ENCODE data around the gene ROMO1.

Gene ROMO1

DNA sequence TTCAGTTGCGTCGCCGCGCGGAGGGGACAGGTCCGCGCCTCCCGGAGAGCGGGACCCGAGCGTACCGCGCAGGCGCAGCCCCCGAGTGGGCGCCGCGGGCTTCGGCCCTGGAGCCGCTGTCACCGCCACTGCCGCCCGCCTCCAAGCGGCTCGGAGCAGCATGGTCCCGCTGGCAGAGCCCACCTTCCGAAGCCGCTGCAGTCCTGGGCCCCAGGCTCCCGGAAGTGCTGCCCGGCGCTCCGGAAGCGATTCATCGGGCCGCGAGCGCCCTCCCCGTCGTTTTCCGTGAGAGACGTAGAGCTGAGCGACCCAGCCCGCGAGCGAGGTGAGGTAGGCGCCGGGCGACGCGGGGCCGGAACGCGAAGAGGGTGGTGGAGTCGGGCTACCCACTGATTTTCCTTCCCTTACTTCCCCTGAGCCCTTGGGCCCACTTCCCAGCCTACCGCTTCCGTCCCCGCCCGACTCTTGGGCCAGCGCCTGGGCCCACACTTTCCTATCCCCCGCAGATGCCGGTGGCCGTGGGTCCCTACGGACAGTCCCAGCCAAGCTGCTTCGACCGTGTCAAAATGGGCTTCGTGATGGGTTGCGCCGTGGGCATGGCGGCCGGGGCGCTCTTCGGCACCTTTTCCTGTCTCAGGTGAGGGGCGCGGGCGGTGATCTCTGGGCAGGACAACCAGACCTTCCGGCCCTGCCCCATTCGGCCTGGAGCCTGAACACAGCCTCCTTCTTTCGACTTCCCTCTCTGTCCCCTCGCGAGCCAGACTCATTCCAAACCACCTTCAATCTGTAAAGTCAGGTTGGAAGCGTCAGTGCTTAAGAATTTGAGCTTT, at the start of gene ROMO1, which contains the start of gene NFS1:
Gene ROMO1, plus strand, starts transcription at position 279 of the 830 bp plus-strand sequence. Its CDS starts 228 bp downstream, at position 507.
Gene NFS1, minus strand, starts transcription at position 226 of the 830 bp plus-strand sequence. Its CDS starts 64 bp downstream, at position 162.
- peak; percentile 78 to 84 (median 80) for DNase-seq (ENCODE audit: low read depth in 3 of 3)

DNA sequence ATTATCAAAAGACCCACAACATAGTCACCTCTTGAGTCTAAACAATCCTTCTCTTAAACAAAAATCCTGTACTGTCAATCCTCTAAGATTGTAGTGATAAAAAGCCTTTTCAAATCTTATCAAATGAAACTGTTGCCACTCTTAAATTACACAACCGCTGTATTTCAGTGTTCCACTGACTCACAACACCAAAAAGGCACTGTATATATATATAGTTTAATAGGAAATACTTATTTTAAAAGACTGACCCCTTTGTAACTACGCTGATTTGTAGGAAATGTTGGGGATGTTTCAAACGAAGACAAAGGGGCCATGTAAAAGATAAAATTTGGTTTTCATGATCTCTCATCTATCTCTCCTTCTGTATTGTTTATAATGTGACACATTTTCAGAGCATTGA, 48.6 kb upstream of the ROMO1 start:
- no peak for DNase-seq (ENCODE audit: low read depth in 3 of 3)

DNA sequence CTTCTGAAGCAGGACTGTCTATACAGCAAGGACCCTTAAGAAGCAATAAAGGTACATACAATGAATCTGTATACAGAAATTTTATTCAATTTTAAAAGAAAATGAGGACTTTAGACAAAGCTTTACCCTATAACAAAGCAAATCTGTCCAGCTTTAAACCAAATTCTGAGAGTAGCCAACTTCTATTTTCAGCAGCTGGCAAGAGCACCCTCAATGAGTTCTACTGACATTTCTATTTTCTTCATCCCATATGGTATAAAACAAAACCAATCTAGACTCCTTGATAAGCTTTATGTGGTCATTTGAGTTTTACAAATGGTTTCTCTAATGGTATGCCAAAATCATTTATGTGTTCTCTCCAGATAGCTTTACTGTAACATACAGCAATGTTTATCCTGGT, 47.2 kb upstream of the ROMO1 start:
- DNase-seq (ENCODE audit: low read depth in 3 of 3), result no peak

DNA sequence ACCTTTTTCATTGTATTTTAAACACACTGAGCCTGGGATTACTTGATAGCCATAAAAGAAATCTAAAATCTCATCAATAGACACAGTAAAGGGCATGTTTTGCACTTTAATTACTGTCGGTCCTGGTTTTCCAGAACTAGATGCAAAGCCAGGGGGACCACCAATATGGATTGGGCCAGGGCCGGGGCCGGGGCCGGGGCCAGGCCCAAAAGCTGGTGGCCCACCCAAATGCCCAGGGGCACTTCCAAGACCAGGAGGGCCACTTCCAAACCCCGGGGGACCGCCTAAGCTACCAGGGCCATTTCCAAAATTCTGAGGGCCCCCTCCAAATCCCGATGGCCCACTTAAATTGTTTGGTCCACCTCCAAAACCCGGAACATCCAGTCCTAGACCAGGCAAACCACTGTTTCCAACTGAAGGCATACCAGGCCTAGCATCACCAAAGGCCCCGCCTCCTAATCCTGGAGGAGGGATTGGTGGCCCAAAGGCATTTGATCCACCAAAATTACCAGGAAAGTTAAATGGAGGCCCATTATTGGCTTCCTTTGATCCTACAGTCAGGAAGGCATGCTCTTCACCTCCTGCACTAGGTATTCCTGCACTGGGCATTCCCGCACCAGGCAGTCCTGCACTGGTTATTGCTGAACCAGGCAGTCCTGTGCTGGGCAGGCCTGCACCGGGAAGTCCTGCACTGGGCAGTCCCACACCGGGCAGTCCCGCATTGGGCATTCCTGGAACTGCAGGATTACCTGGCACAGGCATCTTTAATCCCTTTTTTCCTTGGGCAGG, 46.4 kb upstream of the ROMO1 start:
- DNase-seq (ENCODE audit: low read depth in 3 of 3), result no peak

DNA sequence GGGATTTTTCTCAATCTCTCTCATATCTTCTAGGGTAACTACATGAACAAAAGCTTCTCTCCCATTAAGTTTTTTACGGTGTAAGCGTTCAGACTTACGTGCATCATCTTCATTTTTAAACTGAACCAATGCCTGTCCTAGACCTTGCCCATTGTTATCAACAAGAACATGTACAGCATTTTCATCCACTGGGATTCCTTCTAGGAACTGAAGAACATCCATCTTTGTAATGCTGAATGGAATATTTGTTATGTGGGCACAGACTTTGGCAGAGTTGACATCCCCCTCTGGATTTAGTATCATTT, 45.8 kb upstream of the ROMO1 start:
- no peak for DNase-seq (ENCODE audit: low read depth in 3 of 3)

DNA sequence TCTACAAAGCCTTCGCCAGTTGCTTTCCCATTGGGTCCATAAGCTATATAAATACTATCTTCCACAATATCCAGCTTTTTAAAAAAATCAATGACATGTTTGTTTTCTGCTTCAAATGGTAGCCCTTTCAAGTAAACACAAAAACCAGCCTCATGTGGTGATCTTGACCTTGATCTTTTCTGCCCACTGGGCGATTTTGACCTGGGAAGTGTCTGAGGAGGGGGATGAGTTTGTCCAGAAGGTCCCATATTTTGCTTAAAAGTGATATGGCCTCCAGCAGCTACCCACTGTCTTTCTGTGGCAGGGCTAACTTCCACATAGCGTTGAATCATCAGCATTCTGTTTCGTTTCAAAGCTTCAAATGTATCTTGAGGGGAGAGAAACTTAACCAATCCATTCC, 45.3 kb upstream of the ROMO1 start:
- DNase-seq (ENCODE audit: low read depth in 3 of 3), result no peak

DNA sequence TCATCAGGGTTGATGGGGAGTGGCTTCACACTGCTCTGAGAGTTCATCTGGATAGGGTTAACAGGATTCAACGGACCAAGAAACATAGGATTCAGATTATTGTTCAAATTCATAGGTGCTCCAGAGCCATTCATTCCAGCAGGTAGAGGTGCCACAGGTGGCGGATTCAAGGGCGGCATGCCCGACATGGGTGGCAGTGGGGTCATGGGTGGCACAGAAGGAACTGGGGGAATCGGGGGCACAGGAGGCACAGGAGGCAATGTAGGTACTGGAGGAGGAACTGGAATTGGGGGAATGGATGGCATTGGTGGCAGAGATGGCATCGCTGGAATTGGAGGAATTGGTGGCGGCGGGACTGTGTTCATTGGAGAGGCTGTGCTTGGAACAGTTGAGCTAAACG, 44.8 kb upstream of the ROMO1 start:
- DNase-seq (ENCODE audit: low read depth in 3 of 3), result no peak

DNA sequence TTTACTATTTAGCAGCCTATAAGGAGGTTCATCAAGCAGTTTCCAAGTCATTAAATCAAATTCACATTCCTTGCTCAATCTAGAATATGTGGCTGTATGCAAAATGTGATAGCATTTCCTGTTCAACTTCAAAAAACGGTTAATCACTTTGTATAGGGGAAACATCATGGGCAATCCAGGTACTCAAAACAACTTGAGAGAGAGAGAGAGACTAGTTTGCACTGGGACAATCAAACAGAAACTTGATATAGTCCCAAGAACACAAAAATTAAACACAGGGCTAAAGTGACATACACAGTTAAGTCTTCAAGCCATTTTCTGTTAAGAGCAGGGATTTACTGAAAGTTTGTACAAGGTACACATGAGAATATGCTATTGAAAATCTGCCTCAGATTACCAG, 41.9 kb upstream of the ROMO1 start:
- DNase-seq (ENCODE audit: low read depth in 3 of 3), result no peak

DNA sequence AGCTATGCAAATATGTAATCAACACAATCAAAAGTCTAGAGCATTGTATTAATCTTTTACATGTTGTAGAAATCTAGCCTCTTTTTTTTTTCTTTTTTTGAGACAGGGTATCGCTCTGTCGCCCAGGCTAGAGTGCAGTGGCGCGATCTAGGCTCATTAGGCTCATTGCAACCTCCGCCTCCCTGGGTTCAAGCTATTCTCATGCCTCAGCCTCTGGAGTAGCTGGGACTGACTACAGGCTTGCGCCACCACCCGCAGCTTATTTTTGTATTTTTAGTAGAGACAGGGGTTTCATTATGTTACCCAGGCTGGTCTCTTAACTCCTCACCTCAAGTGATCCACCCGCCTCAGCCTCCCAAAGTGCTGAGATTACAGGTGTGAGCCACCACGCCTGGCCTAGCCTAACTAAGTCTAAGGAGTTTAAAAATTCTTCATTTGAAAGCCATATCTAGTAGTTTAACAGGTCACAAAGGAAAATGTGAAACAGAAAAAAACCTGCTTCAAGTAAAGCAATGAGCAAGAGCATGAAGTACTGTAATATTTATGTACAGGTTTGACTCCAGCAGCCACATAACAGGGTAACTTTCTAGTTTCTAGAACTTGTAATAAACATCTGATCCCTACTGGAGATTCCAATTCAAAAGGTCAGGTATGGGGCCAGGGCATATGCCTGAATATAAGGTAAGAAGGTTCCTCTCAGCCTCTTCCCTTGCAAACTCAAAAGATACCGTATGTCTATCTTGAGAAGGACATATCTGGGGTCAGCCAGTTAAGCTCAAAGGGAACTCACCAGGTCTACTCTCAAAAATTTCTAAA, 38.9 kb upstream of the ROMO1 start:
- peak in 2 of 3 experiments; percentile 15 to 38 for DNase-seq (ENCODE audit: low read depth in 3 of 3)

DNA sequence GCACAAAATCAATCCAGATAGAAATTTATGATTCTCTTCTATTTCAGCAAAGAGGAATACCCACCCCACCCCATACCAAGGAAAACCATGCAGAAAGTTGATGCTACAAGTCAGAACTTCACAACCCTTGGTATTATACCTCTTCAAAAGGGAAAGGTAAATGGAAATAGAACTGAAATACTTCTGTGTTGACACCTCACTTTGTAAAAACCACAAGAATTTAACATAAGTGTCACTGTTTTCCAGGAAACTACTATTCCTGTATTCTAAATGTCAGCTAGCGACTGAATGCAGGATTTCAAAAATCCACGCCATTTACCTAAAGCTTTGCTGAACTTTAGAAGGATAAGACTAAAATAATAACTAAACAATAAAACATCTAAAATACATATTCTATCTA, 38.2 kb upstream of the ROMO1 start:
- DNase-seq (ENCODE audit: low read depth in 3 of 3), result no peak

DNA sequence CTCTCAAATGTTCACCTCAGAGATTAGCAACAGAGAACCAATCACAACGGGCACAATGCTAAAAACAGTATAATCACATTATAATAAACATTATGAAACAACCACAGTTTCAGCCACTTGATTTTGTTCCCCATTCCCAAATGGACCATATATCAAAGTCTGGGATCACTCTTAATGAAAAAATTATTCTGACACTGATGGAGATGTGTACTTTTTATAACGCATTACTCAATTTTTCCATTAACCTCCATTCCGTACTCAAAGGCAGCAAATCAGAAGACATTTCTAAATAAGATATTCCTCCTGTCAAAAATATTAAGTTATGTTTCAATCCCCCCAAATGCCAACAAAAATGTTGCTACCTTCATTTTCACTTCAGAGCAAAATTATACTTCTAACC, 37.3 kb upstream of the ROMO1 start:
- DNase-seq (ENCODE audit: low read depth in 3 of 3), result no peak

DNA sequence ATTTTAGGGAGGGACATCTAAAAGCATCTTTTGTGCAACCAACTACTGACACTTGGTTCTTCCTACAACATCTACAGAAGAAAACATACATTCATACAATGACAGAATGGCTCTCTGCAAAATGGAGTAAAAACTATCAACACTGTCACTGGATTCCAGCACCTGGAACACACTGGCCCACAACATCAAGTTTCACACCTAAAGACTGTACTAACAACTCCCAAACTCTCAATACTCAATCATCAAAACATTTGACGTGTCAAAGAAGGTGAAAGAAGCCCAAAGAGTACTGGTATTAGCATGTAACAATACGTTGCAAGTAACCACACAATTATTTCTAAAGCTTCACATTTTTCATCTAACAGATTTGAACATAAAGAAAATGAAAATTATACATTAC, 36.7 kb upstream of the ROMO1 start:
- no peak for DNase-seq (ENCODE audit: low read depth in 3 of 3)

DNA sequence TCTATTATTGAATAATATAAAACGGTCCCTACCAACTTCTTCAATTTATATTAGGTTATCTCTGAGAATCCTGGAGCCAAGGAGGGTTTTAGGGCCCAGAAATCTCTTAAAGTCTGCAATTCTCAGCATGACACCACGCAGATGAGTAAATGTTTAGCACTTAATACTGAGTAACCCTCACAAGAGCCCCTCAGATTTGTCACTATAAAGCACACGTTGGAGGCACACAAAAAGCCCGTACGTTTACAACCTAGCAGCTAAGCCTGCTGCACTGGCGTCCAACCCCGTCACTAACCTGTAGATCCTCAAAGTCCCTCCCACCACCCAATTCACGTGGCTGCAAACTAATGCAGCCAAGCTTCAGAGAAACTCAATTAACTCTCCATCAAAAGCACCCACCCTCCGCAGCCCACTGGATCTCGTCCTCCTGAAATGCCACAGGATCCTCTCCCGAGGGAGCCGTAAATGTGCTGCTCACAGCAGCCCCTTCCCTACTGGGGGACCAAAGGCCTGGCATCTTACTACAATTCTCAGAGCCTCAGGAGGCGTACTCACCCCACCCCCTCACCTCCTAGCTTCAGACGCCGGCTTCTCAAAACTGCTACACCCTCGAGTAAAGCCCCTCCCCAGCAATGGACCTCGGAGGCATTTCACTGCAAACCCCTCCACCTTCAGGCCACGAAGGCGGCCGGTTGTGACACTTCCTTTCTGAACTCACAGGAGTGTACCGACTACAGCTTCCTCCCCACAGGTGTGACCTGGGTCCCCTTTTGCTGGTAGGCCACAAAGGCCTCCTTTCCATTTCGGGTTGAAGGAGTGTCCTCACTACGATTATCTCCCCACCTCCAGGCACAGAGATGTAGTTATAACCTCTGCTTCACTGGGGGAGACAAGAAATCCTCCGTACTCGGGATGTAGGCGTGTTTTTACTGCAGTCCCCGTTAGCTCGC, 35.4 kb upstream of the ROMO1 start:
- peak; percentile 28 to 49 (median 32) for DNase-seq (ENCODE audit: low read depth in 3 of 3)

DNA sequence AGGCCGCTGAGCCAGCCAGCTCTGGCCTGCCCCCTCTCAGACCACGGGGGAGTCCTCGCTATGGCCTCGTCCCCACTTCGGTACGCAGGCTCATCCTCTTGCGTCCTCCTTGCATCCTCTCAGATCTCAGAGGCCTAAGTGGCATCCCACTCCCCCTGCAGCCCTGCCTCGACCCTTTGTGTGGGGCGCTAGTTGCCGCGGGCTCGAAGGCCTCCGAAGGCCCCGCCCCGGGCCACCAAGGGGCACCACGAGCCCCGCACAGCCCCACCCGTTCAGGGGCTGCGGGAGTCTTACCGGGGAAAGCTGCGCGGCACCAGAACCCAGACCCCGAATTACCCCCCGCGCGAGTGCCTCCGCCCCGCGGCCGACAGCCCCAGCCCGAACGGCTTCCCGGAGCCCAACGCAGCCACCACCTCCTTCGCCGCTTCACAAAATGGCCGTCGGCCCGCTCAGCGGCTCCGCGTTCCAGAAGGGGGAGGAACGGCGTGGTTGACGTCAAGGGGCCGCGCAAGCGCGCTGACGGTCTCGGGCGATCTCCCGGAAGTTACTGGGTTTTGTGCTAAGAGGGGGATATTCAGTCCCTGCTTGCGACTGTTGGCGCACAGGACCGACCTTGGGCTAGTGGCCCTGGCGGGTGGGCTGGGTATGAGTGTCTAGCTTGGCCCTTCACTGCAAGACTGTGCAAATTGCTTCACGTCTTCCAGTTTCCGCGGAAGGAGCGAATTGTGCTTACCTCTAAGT, 34.6 kb upstream of the ROMO1 start, which contains the start of the genes CPNE1 and RBM12:
Gene CPNE1, minus strand, starts transcription at position 435 of the 741 bp plus-strand sequence. CDS start 31,977 bp downstream, outside the sequence.
Gene RBM12, minus strand, starts transcription at position 435 of the 741 bp plus-strand sequence. CDS start 9,578 bp downstream, outside the sequence.
- peak; percentile 89 to 91 (median 91) for DNase-seq (ENCODE audit: low read depth in 3 of 3)

DNA sequence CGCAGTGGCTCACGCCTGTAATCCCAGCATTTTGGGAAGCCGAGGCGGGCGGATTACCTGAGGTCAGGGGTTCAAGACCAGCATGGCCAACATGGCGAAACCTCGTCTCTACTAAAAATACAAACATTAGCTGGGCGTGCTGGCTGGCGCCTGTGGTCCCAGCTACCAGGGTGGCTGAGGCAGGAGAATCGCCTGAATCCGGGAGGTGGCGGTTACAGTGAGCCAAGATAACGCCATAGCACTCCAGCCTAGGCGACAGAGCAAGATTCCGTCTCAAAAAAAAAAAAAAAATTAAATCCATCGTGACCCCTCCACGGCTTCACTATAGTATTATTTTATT, 33.3 kb upstream of the ROMO1 start:
- DNase-seq (ENCODE audit: low read depth in 3 of 3), result no peak

DNA sequence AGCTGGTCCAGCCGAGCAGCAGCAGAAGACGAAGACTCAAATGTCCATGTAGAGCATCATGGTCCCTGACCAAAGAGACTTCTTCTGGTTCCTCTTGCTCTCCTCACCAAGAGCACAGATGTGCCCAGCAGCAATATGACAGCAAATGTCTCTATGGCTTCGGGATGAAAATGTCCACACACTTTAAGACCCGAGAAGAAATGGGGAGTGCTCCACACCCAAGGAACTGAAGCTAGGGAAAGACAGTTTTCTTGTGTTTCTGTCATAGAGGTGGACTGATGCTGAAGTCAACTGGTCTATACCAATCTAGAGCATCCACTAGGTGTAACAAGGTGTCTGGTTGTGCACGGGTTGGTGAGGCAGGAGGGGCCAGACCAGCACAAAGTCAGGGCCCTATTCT, 30.0 kb upstream of the ROMO1 start:
- no peak for DNase-seq (ENCODE audit: low read depth in 3 of 3)

DNA sequence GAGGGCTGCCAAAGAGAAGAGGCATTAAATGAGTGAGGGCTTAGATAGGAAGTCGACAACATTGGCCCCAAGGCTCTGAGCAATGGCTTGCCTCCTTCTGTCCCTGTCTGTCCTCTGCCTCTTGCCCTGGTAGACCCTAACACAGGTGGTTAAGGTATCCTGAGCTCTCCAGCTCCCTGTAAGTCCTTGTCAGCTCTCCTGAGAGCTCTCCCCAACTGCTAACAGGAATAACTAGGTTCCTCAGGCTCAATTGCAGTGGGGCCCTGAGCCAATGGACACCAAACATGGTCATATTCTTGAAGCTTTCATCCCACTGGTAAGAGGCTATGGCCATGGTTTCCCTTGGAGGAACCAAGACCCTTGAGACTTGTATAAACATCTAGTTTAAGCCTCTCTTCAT, 29.5 kb upstream of the ROMO1 start:
- DNase-seq (ENCODE audit: low read depth in 3 of 3), result no peak

DNA sequence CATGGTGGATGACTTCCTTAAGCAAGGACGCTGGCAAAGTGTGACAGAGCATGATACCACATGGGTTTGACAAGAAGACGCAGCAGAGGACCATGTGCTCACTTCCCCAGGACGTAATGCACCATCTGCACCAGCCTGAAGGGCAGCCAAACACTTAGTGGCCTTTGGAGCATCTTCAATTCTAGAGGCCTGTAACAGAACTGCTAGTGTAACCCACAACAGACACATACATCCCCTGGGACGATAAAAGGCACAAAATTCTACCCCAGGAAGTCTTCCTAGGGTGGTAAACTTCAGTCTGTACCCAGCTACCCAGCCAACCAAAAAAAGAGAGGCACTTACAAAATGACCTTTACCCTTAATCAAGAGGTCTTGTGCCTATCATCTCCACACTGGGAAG, 25.3 kb upstream of the ROMO1 start:
- DNase-seq (ENCODE audit: low read depth in 3 of 3), result no peak

DNA sequence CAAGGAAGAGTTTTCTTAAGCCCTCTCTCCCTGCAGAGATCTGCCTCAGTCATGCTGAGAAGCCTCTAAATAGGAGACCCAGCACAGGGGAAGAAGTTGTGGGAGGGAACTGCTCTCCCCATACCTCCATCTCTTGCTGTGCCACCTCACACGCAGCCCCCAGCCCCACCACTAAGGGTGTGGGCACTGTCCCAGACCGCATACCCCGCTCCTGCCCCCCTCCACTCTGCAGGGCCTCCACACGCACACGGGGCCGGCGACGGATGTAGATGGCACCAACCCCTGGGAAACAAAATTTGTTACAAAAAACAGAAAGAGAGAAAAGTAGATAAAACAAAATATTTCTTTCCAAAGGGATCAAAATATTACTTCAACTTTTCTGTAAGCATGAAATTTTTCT, 24.3 kb upstream of the ROMO1 start:
- DNase-seq (ENCODE audit: low read depth in 3 of 3), result no peak
